ENCODE data around the gene MANEAL. TPM values are rescaled to one million over a fixed set of nuclear protein-coding genes. Genes with fewer than 3 reads are reported as not detected.

The MANEAL gene
- total and polyA plus RNA-seq, 2 of the 4 experiments (the other 2 are of a cell fraction), result 0.54 to 0.55 TPM

DNA sequence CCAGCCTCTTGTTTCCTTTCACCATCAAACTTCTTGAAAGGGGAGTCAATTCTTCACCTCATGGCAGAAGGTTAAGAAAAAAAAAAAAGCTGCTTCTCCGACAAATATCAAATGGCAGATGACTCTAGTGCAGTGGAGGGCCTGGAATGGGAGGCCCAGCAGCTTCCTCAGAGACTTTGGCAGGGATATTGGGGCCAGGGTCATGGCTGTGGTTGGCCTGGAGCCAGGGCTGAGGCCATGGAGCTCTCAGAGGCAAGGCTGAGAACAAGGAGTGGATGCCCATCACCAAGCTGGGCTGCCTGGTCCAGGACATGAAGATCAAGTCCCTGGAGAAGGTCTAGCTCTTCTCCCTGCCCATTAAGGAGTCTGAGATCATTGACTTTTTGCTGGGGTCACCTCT is 47.1 kb downstream of the MANEAL start:
- Histone ChIP-seq H3K4me1 (ENCODE audit: control insufficient read depth, insufficient read depth, low read length) (peaks cover 3% of the 10 kb centered on the region; the same call in 1 of the 2 replicates), H3K36me3 (ENCODE audit: control insufficient read depth, insufficient read depth, low read length) (peaks cover 33% of the 10 kb centered on the region), H3K56ac (ENCODE audit: extremely low read depth, insufficient read depth, low read length) (no peak overlapping the region), H3K9me1 (ENCODE audit: insufficient read depth, low read length) (peaks cover 6% of the 10 kb centered on the region; the same call in 1 of the 2 replicates), H3K14ac (replicated peaks; ENCODE audit: low read depth, low read length) (no peak overlapping the region), H3K27ac (ENCODE audit: insufficient read depth, low read length) (no peak overlapping the region), H2AK5ac (ENCODE audit: low read depth, low read length) (no peak overlapping the region), H4K20me1 (ENCODE audit: insufficient read depth, low read length) (no peaks in the 10 kb centered on the region; the same call in 1 of the 2 replicates), H2AK9ac (replicated peaks; ENCODE audit: low read depth, low read length, poor library complexity) (no peak overlapping the region), H2BK120ac (ENCODE audit: low read depth, low read length) (no peak overlapping the region), H3K4ac (ENCODE audit: low read depth, low read length) (no peak overlapping the region), H2BK5ac (ENCODE audit: low read depth, low read length, poor library complexity, severe bottlenecking) (no peak overlapping the region), H2BK15ac (ENCODE audit: low read depth, low read length) (no peak overlapping the region), H3K9me3 (ENCODE audit: control insufficient read depth, insufficient read depth, low read length) (no peaks in the 10 kb centered on the region), H2BK20ac (ENCODE audit: low read depth, low read length) (no peak overlapping the region), H4K8ac (ENCODE audit: low read depth in 2 of 2, low read length in 2 of 2) (no peak overlapping the region), H3K23ac (ENCODE audit: low read depth, low read length) (no peak overlapping the region), H3K27me3 (ENCODE audit: control insufficient read depth, insufficient read depth, low read length) (no peaks in the 10 kb centered on the region), H3K18ac (ENCODE audit: low read depth, low read length) (no peak overlapping the region), H3K79me1 (ENCODE audit: low read depth in 1 of 2, low read length in 2 of 2) (peaks cover 18 to 44% of the 10 kb centered on the region in 2 experiments), H4K91ac (ENCODE audit: insufficient read depth, low read depth, low read length) (no peak overlapping the region), H3K4me2 (ENCODE audit: low read depth, low read length) (no peak overlapping the region), H3K9ac (ENCODE audit: low read depth, low read length) (no peak overlapping the region), H2AFZ (replicated peaks; ENCODE audit: low read length, poor library complexity) (no peak overlapping the region), H3K4me3 (ENCODE audit: insufficient read depth, low read depth, low read length) (no peak overlapping the region), H4K5ac (ENCODE audit: low read depth, low read length) (no peak overlapping the region)
- ATAC-seq (ENCODE audit: low read depth) (peak; percentile 42; the same call in 1 of the 2 replicates), DNase-seq (peak; percentile 15)
- ChIA-PET POLR2A (ENCODE audit: unreplicated experiment) (no interaction called here), CTCF (interaction anchor here (0.5 to 0.7 kb wide), 2 partner anchors 15 to 172 kb away, joined by 3 to 5 read pairs; partner anchors contain the start of gene UTP11)
- in situ Hi-C loops (cut with MboI; ENCODE audit: low sequenced_read_pairs) (no loop called here), dilution Hi-C loops (cut with HindIII; ENCODE audit: low sequenced_read_pairs, unreplicated experiment) (no loop called here), intact Hi-C loops (cut with micrococcal nuclease) (no loop called here)
- no CpG with 5 or more reads among the region's 1 CpG for WGBS, 2 experiments (ENCODE audit: extremely low coverage in 2 of 2, insufficient read length in 1 of 2)
- no peak for TF ChIP-seq MAFK (IDR thresholded peaks at IDR 0.05; ENCODE audit: low read depth, low read length)
- no peak for TF ChIP-seq MAZ (IDR thresholded peaks at IDR 0.05; ENCODE audit: borderline replicate concordance, low read depth, low read length)
- no peak for TF ChIP-seq CEBPB (IDR thresholded peaks at IDR 0.05; ENCODE audit: low read depth, low read length)
- no peak for TF ChIP-seq CHD1 (IDR thresholded peaks at IDR 0.05; ENCODE audit: low read depth, low read length)
- TF ChIP-seq POLR2A (IDR thresholded peaks at IDR 0.05; ENCODE audit: low read depth, low read length), result no peak
- no peak for TF ChIP-seq SMC3 (IDR thresholded peaks at IDR 0.05; ENCODE audit: low read depth, low read length)
- TF ChIP-seq RAD21 (IDR thresholded peaks at IDR 0.05; ENCODE audit: low read length), result no peak
- no peak for TF ChIP-seq CTCF (conservative IDR thresholded peaks at IDR 0.05; ENCODE audit: low read depth, low read length)
- no peak for TF ChIP-seq BHLHE40 (IDR thresholded peaks at IDR 0.05; ENCODE audit: low read depth, low read length)
- no peak for TF ChIP-seq RCOR1 (IDR thresholded peaks at IDR 0.05; ENCODE audit: insufficient replicate concordance, low read length)
- TF ChIP-seq FOS (IDR thresholded peaks at IDR 0.05; ENCODE audit: low read depth, low read length), result no peak
- no peak for TF ChIP-seq NFE2L2 (IDR thresholded peaks at IDR 0.05; ENCODE audit: low read depth, low read length)
- no peak for TF ChIP-seq ELK1 (IDR thresholded peaks at IDR 0.05; ENCODE audit: borderline replicate concordance, low read depth, low read length)
- no peak for TF ChIP-seq RFX5 (IDR thresholded peaks at IDR 0.05; ENCODE audit: low read depth, low read length)
- no peak for TF ChIP-seq MXI1 (IDR thresholded peaks at IDR 0.05; ENCODE audit: borderline replicate concordance, low read depth, low read length)
- TF ChIP-seq USF2 (IDR thresholded peaks at IDR 0.05; ENCODE audit: low read depth, low read length), result no peak
- BruUV-seq (replicated peaks), result no TSS peak
